Kidney tubule cell (primary cell): ENCODE measurements around the gene AASDHPPT.

ENCODE experiments used
- DNase-seq: peaks from one replicate; pipeline ENCODE4 v3.0.0-alpha.2; 2018; ENCODE audit warnings: low spot score

The AASDHPPT gene

GRCh38 chr11:106086135-106086534 lies 8.7 kb downstream of the AASDHPPT start:
- no peak for DNase-seq

- no peak for DNase-seq
Measured at GRCh38 chr11:106086850-106087249, 9.4 kb downstream of the AASDHPPT start.

GRCh38 chr11:106087815-106088435 lies 10.5 kb downstream of the AASDHPPT start:
- DNase-seq = peak; percentile 54

DNA sequence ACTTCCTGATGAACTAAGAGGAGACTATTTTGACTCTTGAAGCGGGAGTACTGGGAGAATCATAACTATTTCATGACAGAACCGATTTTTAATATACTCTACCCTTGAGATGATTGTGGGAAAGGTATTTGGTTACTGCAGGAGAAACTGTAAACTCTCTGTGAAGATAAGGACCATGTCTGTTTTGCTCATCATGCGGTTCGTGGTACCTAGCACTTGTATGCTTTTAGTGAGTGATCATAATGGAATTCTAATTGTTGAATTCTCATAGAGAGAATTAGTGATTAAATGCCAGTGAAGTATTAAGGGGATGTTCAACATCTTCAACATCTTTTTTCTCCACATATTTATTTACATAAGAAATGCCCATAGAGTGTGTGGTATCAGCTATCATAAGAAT lies 11.4 kb downstream of the AASDHPPT start:
- DNase-seq = peak; percentile 22

- peak; percentile 51 for DNase-seq
Measured at GRCh38 chr11:106091480-106092123, 14.1 kb downstream of the AASDHPPT start.

- DNase-seq = no peak
Measured at GRCh38 chr11:106092446-106092845, 15.0 kb downstream of the AASDHPPT start.

DNA sequence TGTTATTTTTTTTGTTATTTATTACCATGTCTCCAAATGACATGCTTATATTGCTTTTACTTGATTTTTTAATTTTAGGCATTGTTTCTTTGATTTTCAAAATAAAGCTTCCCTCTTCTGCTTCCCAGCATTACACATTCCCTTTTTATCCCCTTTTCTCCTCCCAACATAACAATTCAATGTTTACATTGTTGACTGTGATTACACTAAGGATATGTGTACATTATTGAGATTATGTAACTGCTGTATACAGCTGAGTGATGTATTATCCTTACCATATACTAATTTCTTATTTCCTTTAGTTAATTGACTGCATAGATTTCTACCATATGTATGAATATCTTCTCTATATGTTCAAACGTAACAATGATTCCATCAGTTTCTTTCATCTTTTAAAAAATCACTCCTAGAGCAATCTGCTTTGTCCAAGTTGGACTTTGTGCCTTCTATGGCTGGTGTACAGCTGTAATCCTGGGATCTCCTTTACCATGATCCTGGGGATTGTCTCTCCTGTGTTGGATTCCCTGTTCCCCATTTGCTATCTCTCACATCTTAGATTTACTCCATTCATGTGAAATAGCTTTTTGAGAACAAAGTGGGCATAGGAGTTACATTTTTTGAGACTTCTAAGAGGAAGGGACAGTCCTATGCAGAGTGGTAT lies 21.6 kb downstream of the AASDHPPT start:
- DNase-seq = no peak

DNA sequence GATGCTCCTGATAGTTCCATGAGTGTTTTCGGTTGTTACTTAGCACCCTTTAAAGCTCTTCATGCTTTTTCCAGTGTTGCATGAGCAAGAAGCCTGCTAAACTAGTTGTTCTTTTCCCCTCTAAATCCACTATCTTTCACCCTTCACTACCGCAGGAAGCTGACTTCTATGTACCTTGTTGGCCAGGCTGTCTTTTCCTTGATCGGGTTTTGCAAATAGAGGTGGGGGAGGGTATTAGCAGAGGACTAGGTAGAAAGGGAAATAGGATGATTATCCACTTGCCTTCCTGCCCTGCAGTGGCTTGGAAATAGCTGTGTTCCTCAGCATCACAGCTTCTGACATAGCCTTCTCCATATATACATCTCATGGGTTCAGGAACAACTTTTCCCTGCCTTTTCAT lies 23.9 kb downstream of the AASDHPPT start:
- no peak for DNase-seq

DNA sequence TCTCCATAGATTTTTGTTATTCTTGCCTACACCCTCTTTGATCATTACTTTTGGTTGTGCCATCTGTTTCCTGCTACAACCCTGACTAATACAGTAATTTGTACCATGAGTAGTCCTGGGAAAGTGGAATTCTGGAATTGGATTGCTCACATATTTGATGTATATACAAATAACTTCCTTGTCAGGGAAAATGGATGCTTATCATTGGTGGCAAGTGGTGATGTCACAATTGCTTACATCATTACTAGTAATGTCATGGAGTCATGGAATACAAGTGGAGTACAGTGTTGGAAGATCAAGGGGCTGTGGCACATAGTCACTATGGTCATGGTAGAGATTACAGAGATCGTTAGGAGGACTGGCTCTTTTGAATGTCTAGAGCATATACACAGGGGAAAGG lies 24.4 kb downstream of the AASDHPPT start:
- peak; percentile 59 for DNase-seq

- DNase-seq = no peak
Measured at GRCh38 chr11:106105986-106106385, 28.5 kb downstream of the AASDHPPT start.

GRCh38 chr11:106121570-106122320 lies 44.3 kb downstream of the AASDHPPT start:
- no peak for DNase-seq

DNA sequence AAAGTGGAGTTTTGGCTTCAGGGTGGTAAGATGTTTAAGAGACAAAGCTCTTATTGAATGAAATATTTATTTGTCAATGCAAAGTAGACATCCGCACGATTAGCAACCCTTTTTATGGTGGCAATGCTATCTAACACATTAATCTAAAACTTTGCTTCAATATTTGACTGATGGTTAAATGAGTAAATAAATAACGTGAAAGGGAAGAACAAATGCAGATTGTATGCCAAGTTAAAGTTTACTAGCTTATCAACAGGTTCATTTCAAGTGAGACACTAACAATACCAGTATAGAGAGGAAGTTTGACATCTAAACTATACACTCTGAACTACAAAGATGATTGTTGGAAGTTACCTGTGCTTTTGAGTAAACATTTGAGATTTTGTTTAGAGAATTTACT lies 50.1 kb downstream of the AASDHPPT start:
- no peak for DNase-seq

DNA sequence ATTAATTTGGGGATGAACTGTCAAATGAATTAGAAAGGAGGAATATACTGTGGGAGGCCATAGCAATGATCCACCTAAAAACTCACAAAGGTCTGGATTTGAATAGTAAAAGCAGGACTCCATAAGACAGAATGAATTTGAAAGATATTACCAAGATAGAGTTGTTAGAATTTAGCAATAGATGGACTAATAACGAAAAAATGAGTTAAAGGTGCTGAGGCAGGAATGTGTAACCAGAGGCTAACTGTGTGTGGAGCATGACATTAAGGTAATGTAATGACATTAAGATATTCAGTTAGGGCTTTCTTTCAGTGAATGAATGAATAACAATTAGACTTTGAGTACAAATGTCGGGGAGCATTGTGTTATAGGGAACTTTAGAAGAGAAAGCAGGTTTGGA lies 51.3 kb downstream of the AASDHPPT start:
- no peak for DNase-seq

DNA sequence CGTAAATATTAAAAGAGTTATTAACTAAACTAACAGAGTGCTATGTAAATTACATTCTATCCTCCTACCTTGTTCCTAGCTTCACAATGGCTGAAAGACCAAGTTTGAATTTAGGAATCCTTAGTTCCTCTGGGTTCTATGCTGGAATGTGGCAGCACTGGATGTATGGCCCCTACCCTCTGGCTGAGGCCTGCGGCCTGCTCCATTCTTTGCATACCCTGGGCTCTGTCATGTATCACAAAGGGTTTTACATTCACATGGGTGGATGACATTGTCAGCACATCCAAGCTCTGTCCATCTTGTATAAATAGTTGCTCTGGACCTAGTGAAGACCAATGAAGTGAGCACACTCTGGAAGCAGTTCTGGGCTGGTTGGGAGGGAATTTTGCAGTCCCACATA lies 54.5 kb downstream of the AASDHPPT start:
- peak; percentile 4 for DNase-seq

DNA sequence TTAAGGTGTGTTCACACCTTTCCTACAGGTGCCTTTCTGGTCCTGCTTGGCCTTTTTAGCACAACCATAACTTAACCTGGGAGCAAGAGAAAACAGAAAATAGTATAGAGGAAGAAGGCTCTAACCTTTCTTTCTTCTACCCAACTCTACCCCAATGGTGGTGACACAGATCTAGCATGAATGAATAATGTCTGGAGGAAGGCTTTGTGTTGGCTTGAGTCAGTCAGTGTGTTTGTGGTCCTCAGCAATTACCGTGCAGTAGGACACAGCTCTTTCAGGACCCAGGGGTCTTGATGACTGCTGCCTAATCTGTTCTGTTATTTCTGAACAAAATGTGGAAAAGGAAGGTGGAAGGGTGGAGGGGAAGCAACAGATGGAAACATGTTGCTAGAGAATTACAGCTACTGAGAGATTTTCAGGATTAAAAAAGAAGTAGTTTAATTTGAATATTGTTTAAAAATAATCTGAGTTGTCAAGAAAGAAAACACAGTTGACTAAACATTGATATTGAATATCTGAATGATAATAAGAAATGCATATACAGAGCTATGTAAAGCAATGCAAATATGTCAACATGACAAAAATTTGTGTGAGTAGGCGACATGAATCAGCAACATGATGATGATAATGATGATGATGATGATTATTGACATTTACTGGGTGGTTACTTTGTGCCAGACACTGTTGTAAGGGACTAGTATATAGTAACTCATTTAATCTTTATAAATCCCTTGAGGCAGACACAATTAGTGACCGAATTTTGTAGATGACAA lies 55.3 kb downstream of the AASDHPPT start:
- DNase-seq = no peak

GRCh38 chr11:106133529-106133928 lies 56.1 kb downstream of the AASDHPPT start:
- no peak for DNase-seq

DNA sequence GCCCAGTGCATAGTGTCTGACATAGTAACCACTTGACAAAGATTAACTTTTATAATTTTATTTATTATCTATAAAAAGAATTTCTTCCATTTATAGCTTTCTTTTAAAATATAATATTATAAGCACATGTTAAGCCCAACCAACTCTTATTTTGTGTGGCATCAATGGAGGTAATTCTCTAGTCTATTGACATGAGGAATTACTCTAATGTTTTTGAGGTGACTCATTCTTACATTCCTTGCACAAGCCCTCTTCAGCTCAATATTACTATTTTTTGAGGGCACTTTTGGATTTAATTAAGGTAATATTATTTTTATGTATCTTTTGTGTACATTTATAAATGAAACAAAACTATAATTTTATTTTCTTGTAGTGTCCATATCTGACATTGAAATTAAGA lies 59.6 kb downstream of the AASDHPPT start:
- peak; percentile 30 for DNase-seq

GRCh38 chr11:106137758-106138157 lies 60.3 kb downstream of the AASDHPPT start:
- no peak for DNase-seq
